Skeletal muscle tissue (tissue), 4 donors: ENCODE data around the gene OR6X1. TPM values are rescaled to one million over a fixed set of nuclear protein-coding genes. Genes with fewer than 3 reads are reported as not detected.
"Not testable (repeated sequence)": the region's sequence is repeated elsewhere in the genome, so short reads cannot be mapped to it uniquely, and the experiment has no call there.

ENCODE experiments used
- H3K27ac ChIP-seq: one replicate; pipeline ENCODE4 v1.7.0; 2013; ENCODE audit warnings: mild to moderate bottlenecking, low read depth, low read length, inconsistent platforms
- H3K27me3 ChIP-seq, 3 donors: one replicate each; pipeline ENCODE4 v1.7.0; 2013; ENCODE audit warnings: low read length in 3 of 3; ENCODE audit not compliant: control insufficient read depth in 3 of 3, insufficient read depth in 3 of 3
- H3K36me3 ChIP-seq, 3 donors: one replicate each; pipeline ENCODE4 v1.7.0; 2013; ENCODE audit warnings: low read length in 3 of 3; ENCODE audit not compliant: control insufficient read depth in 3 of 3, insufficient read depth in 3 of 3
- H3K4me1 ChIP-seq, 3 donors: one replicate each; pipeline ENCODE4 v1.7.0; 2013; ENCODE audit warnings: low read length in 3 of 3, mild to moderate bottlenecking in 3 of 3; ENCODE audit not compliant: control insufficient read depth in 3 of 3, insufficient read depth in 3 of 3
- H3K4me3 ChIP-seq, 3 donors: one replicate each; pipeline ENCODE4 v1.7.0; 2013; ENCODE audit warnings: low read length in 3 of 3
- H3K9ac ChIP-seq, 3 donors: one replicate each; pipeline ENCODE4 v1.7.0; 2013; ENCODE audit warnings: low read length in 3 of 3, mild to moderate bottlenecking in 3 of 3, moderate library complexity in 2 of 3, low read depth in 1 of 3
- H3K9me3 ChIP-seq, 3 donors: one replicate each; pipeline ENCODE4 v1.7.0; 2013; ENCODE audit warnings: low read length in 3 of 3; ENCODE audit not compliant: control insufficient read depth in 3 of 3
- total RNA-seq: library from RNA; depleted of rRNA; stranded (reverse); fragments of >200 nt; gene quantifications from one replicate; pipeline ENCODE4 v1.2.3, GENCODE V29; 2014
- donor health status: Osteomylitis.

Gene OR6X1
- total RNA-seq, 1 donor from 2014 or later, result not detected

GRCh38 chr11:123757976-123758375 lies 3.7 kb upstream of the OR6X1 start:
- Histone ChIP-seq H3K36me3 (no peaks in the 10 kb centered on the region), H3K27me3 (no peaks in the 10 kb centered on the region), H3K9me3 (no peaks in the 10 kb centered on the region), H3K4me1 (no peaks in the 10 kb centered on the region), H3K27ac (no peak overlapping the region), H3K9ac (no peak overlapping the region), H3K4me3 (no peak overlapping the region)

- Histone ChIP-seq H3K4me1 (no peaks in the 10 kb centered on the region), H3K36me3 (no peaks in the 10 kb centered on the region), H3K27ac (no peak overlapping the region), H3K4me3 (no peak overlapping the region), H3K27me3 (no peaks in the 10 kb centered on the region), H3K9ac (no peak overlapping the region), H3K9me3 (no peaks in the 10 kb centered on the region)
These were observed 1.5 kb upstream of the OR6X1 start for GRCh38 chr11:123755813-123756212.

- H3K4me1 ChIP-seq, result no peaks in the 10 kb centered on the region
- H3K9ac ChIP-seq, result no peak overlapping the region
- H3K27me3 ChIP-seq, result no peaks in the 10 kb centered on the region
- no peak overlapping the region for H3K4me3 ChIP-seq
- H3K9me3 ChIP-seq, result no peaks in the 10 kb centered on the region
- H3K36me3 ChIP-seq, result no peaks in the 10 kb centered on the region
- H3K27ac ChIP-seq, result no peak overlapping the region
These were observed 1.0 kb upstream of the OR6X1 start for GRCh38 chr11:123755344-123755743.

GRCh38 chr11:123753110-123753509 lies 1.2 kb downstream of the OR6X1 start:
- no peak overlapping the region for H3K4me3 ChIP-seq
- no peak overlapping the region for H3K27ac ChIP-seq
- H3K9me3 ChIP-seq, result no peaks in the 10 kb centered on the region
- no peaks in the 10 kb centered on the region for H3K27me3 ChIP-seq
- H3K36me3 ChIP-seq, result no peaks in the 10 kb centered on the region
- no peak overlapping the region for H3K9ac ChIP-seq
- H3K4me1 ChIP-seq, result no peaks in the 10 kb centered on the region

- H3K27me3 ChIP-seq, result no peaks in the 10 kb centered on the region
- H3K9ac ChIP-seq, result no peak overlapping the region
- no peaks in the 10 kb centered on the region for H3K36me3 ChIP-seq
- no peaks in the 10 kb centered on the region for H3K9me3 ChIP-seq
- H3K4me1 ChIP-seq, result no peaks in the 10 kb centered on the region
- H3K4me3 ChIP-seq, result no peak overlapping the region
- H3K27ac ChIP-seq, result no peak overlapping the region
These were observed 2.5 kb downstream of the OR6X1 start for GRCh38 chr11:123751781-123752180.

GRCh38 chr11:123748349-123748748 lies 6.0 kb downstream of the OR6X1 start:
- not testable (repeated sequence) for H3K9me3 ChIP-seq, H3K36me3 ChIP-seq

GRCh38 chr11:123745764-123746451 lies 8.4 kb downstream of the OR6X1 start:
- no peaks in the 10 kb centered on the region for H3K27me3 ChIP-seq
- H3K9ac ChIP-seq, result no peak overlapping the region
- no peak overlapping the region for H3K4me3 ChIP-seq
- peaks cover under 1 to 6% (median 4%) of the 10 kb centered on the region in 3 donors for H3K4me1 ChIP-seq
- no peak overlapping the region for H3K27ac ChIP-seq
- H3K36me3 ChIP-seq, result no peaks in the 10 kb centered on the region
- H3K9me3 ChIP-seq, result no peaks in the 10 kb centered on the region

More at GRCh38 chr11:123748349-123748748, 6.0 kb downstream of the OR6X1 start:
- not testable (repeated sequence) for H3K4me3 ChIP-seq, H3K27ac ChIP-seq, H3K4me1 ChIP-seq, H3K27me3 ChIP-seq, H3K9ac ChIP-seq

- H3K4me1 ChIP-seq, result peaks cover 10 to 16% (median 16%) of the 10 kb centered on the region in 3 donors
- no peaks in the 10 kb centered on the region for H3K27me3 ChIP-seq
- H3K27ac ChIP-seq, result no peak overlapping the region
- peak overlapping the region in 2 of 3 donors; percentile 9 to 77 for H3K4me3 ChIP-seq
- no peaks in the 10 kb centered on the region for H3K9me3 ChIP-seq
- peaks cover 5 to 6% (median 5%) of the 10 kb centered on the region in 3 donors for H3K36me3 ChIP-seq
- no peak overlapping the region for H3K9ac ChIP-seq
These were observed 11.6 kb downstream of the OR6X1 start for GRCh38 chr11:123742724-123743120.

- H3K9ac ChIP-seq, result peak overlapping the region; percentile 87 to 91 (median 91)
- H3K9me3 ChIP-seq, result no peaks in the 10 kb centered on the region
- peak overlapping the region; percentile 72 for H3K27ac ChIP-seq
- peaks cover 6 to 10% (median 6%) of the 10 kb centered on the region in 3 donors for H3K36me3 ChIP-seq
- H3K4me1 ChIP-seq, result peaks cover 10 to 16% (median 16%) of the 10 kb centered on the region in 3 donors
- no peaks in the 10 kb centered on the region for H3K27me3 ChIP-seq
- peak overlapping the region; percentile 77 to 95 (median 91) for H3K4me3 ChIP-seq
These were observed 12.1 kb downstream of the OR6X1 start for GRCh38 chr11:123742031-123742723.
